GM12801 (cell line): ENCODE data around the gene ATXN10.

Experiments used
- TF ChIP-seq, protein P1 (sequence below): IDR thresholded peaks from one replicate; pipeline ENCODE4 v1.5.1; 2011; ENCODE audit warnings: control low read depth; ENCODE audit not compliant: insufficient read length; ENCODE audit errors: extremely low read depth

The ATXN10 gene

DNA sequence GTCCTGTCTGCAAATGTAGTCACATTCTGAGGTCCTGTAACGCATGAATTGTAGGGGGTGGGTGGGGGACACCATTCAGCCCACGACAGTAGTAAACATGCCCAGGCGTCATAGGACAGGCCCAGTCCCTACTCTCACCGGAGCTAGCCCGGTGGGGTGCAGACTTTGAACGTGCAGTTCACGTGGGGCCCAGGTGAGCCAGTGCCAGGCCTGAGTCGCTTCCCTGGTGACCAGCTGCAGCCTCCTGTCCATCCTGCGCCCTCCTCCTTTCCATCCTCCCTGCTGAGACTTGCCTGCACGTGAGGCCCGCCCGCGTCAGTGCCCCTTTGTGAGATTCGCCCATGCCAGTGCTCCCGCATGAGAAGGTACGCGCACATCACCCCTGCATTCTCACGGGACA lies 188.6 kb downstream of the ATXN10 start:
- TF ChIP-seq, protein P1, sequence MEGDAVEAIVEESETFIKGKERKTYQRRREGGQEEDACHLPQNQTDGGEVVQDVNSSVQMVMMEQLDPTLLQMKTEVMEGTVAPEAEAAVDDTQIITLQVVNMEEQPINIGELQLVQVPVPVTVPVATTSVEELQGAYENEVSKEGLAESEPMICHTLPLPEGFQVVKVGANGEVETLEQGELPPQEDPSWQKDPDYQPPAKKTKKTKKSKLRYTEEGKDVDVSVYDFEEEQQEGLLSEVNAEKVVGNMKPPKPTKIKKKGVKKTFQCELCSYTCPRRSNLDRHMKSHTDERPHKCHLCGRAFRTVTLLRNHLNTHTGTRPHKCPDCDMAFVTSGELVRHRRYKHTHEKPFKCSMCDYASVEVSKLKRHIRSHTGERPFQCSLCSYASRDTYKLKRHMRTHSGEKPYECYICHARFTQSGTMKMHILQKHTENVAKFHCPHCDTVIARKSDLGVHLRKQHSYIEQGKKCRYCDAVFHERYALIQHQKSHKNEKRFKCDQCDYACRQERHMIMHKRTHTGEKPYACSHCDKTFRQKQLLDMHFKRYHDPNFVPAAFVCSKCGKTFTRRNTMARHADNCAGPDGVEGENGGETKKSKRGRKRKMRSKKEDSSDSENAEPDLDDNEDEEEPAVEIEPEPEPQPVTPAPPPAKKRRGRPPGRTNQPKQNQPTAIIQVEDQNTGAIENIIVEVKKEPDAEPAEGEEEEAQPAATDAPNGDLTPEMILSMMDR = no peak

DNA sequence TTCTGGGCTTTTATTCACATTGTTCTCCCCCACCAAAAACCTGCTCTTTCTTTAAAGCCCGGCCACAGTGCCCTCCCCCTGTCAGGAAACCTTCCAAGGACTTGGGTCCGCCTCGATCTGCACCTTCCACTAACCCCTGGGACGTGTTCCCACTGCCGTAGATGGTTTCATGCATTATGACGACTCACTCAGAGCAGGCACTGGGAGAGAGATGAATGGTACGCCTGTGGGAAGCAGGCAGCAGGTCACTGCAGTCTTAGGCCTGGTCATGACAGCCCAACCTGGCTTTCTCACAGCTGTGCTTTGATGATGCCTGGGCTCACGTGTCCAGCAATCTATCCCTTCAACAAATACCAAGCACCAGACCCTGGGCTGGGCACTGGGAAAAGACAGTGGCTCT lies 189.6 kb downstream of the ATXN10 start:
- TF ChIP-seq, protein P1 = no peak

DNA sequence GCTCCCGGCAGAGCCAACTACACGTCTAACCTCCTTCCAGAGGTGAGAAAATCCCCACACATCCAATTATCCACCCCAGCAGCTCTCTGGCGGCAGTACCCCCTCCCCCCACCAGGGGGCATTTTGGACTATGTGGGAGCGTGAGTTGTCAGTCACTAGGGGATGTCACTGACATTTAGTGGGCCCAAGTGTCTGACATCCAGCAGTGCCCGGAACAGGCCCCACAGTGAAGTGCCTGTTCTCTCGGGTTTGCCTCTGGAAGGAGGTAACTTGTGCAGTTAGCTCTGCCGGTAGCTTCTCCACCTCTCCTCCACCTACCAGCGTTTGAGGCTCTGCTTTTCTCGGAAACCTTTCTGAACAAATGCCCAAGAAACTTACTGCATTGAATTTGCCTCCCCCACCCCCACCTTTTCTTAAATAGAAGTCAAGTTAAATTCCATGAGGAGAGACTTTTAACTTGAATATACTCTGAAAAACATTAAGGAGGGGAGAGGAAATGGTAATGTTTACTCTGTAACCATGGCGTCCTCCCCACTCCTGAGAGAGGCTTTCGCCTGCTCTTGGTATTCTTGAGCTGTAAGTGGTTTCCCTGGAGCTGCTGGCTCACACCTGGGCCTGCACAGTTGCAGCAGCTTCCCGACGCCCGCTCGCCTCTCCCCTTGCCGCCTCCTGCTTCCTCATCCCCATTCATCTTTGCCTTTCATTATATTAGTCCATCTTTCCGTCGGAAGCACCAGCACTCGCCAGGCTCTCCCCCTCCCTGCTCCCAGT lies 192.5 kb downstream of the ATXN10 start:
- TF ChIP-seq, protein P1 = peak; percentile 42

DNA sequence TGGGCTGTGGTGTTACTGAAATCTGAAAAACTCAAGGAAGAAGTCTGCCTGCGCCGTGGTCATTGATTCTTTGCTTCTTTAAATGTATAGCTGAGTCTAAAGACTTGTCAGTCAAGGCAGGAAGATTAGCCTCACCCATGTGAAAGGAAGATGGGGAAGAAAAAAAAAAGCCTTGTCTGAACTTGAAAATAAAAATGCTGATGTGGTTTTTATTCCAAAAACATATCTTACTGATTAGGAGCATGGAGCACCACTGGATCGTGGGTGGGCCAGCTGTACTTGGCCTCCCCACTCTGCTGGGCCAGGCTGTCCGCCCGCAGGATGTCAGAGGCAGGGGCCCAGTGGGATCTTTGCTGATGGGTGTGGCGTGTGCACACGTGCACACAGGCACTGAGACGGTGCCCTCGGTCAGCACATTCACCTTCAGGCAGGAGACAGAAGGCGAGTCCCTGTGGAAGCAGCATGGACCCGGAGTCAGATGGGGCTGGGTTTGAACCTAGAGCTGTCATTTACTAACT lies 193.4 kb downstream of the ATXN10 start:
- TF ChIP-seq, protein P1 = no peak

DNA sequence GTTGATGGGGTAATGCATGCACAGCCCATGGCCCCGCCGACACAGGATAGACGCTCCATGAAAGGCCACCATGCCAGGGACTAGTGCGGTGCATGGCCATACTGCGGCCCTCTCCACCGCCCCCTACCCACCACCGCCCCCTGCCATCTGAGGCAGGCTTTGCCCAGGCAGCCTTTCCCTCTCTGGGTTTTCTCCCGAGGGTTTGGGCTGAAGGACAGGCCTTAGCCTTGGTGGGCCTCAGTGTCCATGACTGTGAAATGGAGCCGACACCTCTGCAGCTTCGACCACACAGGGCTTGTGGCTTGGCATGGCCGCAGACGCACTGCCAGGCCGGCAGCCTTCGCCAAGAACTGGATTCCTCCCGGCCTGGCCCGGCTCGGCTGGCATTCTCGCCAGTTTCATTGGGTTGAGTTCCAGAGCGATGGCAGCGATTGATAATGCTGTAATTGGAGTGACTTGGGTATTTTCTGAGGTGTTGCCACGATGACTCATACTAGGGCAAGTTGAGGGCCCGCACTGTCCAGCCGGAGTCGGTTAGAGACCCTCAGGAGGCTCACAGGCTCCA lies 194.0 kb downstream of the ATXN10 start:
- TF ChIP-seq, protein P1 = no peak

DNA sequence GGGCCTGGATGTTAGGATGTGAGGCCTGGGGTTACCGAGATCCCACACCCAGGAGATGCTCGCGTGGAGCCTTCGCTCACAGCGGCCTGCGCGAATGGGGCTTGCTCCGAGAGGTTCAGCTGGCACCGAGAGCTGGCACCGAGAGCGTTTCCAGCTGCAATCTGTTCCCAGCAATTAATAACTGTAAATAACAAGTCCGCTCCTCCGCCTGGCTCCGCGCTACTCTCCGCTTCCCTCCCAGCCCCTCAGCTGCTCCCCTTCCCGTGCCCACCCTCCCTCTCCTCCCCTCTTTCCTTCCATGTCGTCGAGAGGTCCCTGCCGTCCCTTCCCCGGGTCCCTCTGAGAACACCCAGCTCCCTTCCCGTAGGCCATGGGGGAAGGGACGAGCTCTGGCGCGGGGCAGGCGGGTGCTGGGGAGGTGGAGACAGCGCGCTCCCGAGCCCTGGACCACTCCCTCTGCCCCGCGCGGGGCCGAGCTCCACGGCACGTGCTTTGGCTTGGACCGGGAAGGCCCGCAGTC lies 194.6 kb downstream of the ATXN10 start:
- TF ChIP-seq, protein P1 = no peak

DNA sequence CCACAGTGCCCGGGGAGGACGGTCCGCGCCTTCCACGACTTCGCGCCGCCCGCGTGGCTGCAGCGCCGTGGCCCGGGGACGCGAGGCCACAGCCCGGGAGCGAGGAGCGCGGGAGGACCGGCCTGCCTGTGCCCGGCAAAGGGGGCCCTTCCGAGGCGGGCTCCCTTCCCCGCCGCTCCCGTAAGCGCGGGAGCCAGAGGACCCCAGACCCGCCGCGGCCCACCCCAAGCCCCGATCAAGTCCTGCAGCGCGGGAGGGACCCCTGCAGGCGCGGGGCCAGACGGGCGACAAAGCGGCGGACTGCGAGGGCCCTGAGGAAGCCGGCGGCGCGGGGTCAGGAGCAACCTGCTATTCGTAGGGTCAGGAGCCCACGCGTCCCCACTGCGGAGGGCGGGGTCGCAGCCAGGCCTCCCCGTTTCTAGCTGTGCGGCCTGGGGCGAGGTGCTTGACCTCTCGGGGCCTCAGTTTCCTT lies 195.0 kb downstream of the ATXN10 start:
- TF ChIP-seq, protein P1 = no peak
